Activated CD4-positive, alpha-beta T cell treated with anti-CD3 and anti-CD28 coated beads, Interleukin-2, amount 10 ng/mL, durations not matched to agents 7 days and 5 days (primary cell): Measurements from ENCODE around the gene ARHGAP22. TPM values are rescaled to one million over a fixed set of nuclear protein-coding genes. Genes with fewer than 3 reads are reported as not detected.

Experiments
- CTCF ChIA-PET: fragments of 350-600 bp; sonication (Branson Sonifier 250); formaldehyde crosslinking; loops from one replicate; lab custom pipeline; 2021; ENCODE audit warnings: antibody characterized with exemption; lab: Charles Lee
- POLR2A ChIA-PET: fragments of 350-600 bp; sonication (Branson Sonifier 250); formaldehyde crosslinking; loops from one replicate; lab custom pipeline; 2021; ENCODE audit warnings: antibody characterized with exemption; lab: Charles Lee
- DNase-seq: peaks from one replicate; pipeline ENCODE4 v3.0.0-alpha.2; 2020
- H3K27ac Mint-ChIP-seq: one replicate; pipeline ENCODE4 v1.8.0; 2021; ENCODE audit warnings: mild to moderate bottlenecking, moderate library complexity, mixed read lengths
- H3K27me3 Mint-ChIP-seq: one replicate; pipeline ENCODE4 v1.8.0; 2021; ENCODE audit warnings: mixed read lengths
- H3K36me3 Mint-ChIP-seq: one replicate; pipeline ENCODE4 v1.8.0; 2021; ENCODE audit warnings: low read depth, mixed read lengths
- H3K4me1 Mint-ChIP-seq: one replicate; pipeline ENCODE4 v1.8.0; 2021; ENCODE audit warnings: mixed read lengths
- H3K4me3 Mint-ChIP-seq: one replicate; pipeline ENCODE4 v1.8.0; 2021; ENCODE audit warnings: mild to moderate bottlenecking, moderate library complexity, mixed read lengths
- H3K9me3 Mint-ChIP-seq: one replicate; pipeline ENCODE4 v1.8.0; 2021; ENCODE audit warnings: mixed read lengths
- total RNA-seq, 2 experiments: library from RNA; stranded (reverse); gene quantifications; one replicate each; pipeline ENCODE4 v1.2.3, GENCODE V29; 2021

ARHGAP22 gene
- total RNA-seq, 2 experiments from 2014 or later: not detected

- no peak for DNase-seq
- Mint-ChIP-seq H3K4me1 (peaks cover 4% of the 10 kb centered on the region), H3K27ac (no peak overlapping the region), H3K9me3 (no peaks in the 10 kb centered on the region), H3K36me3 (no peaks in the 10 kb centered on the region), H3K27me3 (peaks cover 5% of the 10 kb centered on the region), H3K4me3 (no peak overlapping the region)
- CTCF ChIA-PET: interaction anchor here (0.6 to 1.9 kb wide), 2 partner anchors 9 to 209 kb away, joined by 3 to 4 read pairs; no protein-coding TSS in a partner anchor
- POLR2A ChIA-PET: no interaction called here
Measured at GRCh38 chr10:48470115-48470892, 134.6 kb downstream of the ARHGAP22 start.

DNA sequence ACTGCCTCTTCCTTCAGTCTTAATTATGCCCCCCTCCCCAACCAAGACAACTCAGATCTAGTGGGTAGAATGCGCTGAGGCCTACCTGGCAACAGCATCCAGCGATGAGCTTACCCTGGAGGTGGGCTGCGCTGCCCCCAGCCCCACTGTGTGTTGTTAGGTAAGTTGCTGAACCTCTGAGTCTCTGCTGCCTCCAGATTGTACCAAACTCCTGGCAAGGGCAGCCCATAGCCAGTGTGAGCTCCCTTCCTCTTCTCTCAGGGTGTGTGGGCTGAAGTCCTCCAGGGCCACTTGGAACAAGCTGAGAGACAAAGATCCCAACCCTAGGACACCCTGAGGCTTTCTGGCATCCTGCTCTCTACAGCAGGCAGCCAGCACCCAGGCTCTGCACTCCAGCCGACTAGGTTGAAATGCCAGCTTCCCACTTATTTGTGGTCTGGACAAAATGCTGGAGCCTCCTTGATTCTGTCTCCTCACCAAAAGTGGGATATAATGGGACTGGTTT, 135.3 kb downstream of the ARHGAP22 start:
- Mint-ChIP-seq H3K4me3 (no peak overlapping the region), H3K27ac (no peak overlapping the region), H3K9me3 (no peaks in the 10 kb centered on the region), H3K4me1 (peaks cover 4% of the 10 kb centered on the region), H3K27me3 (no peaks in the 10 kb centered on the region), H3K36me3 (no peaks in the 10 kb centered on the region)
- DNase-seq: no peak
- ChIA-PET CTCF (interaction anchor here (0.6 to 1.9 kb wide), 2 partner anchors 9 to 209 kb away, joined by 3 to 4 read pairs; no protein-coding TSS in a partner anchor), POLR2A (no interaction called here)

DNA sequence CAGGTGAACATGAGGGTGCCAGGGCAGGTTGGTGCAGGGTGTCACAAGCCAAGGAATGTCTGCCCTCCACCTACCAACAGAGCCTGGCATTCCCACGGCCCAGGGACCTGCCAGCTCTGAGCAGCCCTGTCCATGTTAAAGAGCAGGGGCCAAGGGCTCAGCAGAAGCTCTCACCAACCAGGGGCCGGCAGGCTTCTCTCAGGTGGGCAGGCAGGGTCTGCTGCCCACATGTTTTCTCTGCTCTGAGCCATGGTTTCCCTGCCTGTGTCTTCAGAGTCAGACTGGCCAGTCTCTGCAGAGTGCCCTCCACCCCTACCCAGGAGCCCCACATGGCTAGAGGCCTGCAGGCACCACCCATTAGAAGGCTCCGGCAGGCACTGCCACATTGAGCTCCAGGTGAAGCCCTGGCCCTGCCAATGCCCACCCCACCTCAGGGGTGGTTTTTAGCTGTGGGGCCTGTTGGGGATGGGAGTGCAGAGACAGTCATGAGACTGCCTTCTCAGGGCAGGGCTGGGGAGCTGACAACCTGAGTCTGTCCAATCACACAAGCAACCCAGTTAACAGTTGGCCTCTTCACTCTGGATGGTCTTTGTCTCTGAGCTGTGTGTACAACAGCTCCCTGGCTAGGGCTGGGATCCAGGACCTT, 135.9 kb downstream of the ARHGAP22 start:
- DNase-seq: no peak
- ChIA-PET CTCF (interaction anchor here (0.5 to 1.9 kb wide), 2 partner anchors 10 to 32 kb away, joined by 3 to 4 read pairs; no protein-coding TSS in a partner anchor), POLR2A (interaction anchor here (0.7 kb wide), 1 partner anchor 154 kb away, joined by 4 read pairs; no protein-coding TSS in a partner anchor)
- Mint-ChIP-seq H3K4me3 (no peak overlapping the region), H3K27me3 (no peaks in the 10 kb centered on the region), H3K36me3 (no peaks in the 10 kb centered on the region), H3K9me3 (no peaks in the 10 kb centered on the region), H3K4me1 (peaks cover 4% of the 10 kb centered on the region), H3K27ac (no peak overlapping the region)

- H3K36me3 Mint-ChIP-seq: no peaks in the 10 kb centered on the region
- no peak overlapping the region for H3K27ac Mint-ChIP-seq
- DNase-seq: no peak
- H3K4me3 Mint-ChIP-seq: no peak overlapping the region
- no peaks in the 10 kb centered on the region for H3K9me3 Mint-ChIP-seq
- ChIA-PET CTCF (interaction anchor here (0.5 to 1.9 kb wide), 2 partner anchors 11 to 33 kb away, joined by 3 to 4 read pairs; no protein-coding TSS in a partner anchor), POLR2A (interaction anchor here (0.7 kb wide), 1 partner anchor 154 kb away, joined by 4 read pairs; no protein-coding TSS in a partner anchor)
- no peaks in the 10 kb centered on the region for H3K27me3 Mint-ChIP-seq
- peaks cover 4% of the 10 kb centered on the region for H3K4me1 Mint-ChIP-seq
Measured at GRCh38 chr10:48468130-48468790, 136.6 kb downstream of the ARHGAP22 start.

DNA sequence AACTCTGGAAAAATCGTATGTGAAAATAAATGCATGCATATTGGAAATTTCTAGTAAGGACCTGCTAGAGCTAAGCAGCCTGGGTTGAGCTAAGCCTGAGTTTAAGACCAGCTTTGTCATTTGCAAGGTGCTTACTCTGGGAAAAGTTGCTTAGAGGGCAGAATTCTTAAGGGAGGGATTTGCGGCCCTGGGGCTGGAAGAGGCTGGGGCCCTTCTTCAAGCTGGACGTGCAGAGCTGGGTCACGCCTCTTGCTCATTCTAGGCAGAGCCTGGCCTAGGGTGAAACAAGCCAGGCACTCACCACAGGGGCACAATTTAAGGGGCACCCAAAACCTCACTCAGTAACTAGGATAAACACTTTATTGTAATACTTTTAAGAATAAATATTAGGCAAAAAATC, 137.2 kb downstream of the ARHGAP22 start:
- POLR2A ChIA-PET: no interaction called here

DNA sequence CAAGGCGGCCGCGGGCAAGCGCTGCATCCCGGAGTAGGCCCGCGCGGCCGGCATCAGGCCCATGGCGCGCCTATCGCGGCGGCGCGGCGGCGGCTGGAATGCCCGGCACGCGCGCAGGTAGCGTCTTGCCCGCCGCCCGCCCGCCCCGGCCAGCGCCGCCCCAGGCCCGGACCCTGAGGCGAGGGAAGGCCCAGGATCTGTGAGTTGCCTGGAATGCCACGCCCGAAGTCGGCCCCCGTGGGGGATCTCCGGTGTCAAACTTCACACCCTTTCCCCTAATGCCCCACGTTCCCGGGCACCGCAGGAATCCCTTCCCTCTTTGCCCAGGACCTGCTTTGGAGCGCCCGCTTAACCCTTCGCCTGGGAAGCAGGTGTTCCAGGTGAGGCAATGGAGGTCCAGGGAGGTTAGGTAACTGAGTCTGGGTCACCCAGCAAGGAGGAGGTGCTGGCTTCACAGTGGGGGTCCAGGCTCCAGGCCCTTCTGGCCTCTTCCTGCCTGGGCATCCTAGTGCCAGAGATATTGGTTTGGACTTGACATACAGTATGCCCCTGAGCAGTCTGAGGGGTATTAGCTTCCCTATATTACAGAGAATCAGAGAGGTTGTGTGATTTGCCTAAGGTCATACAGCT, 138.1 kb downstream of the ARHGAP22 start:
- H3K4me1 Mint-ChIP-seq: peaks cover 4% of the 10 kb centered on the region
- CTCF ChIA-PET: no interaction called here
- no peak overlapping the region for H3K27ac Mint-ChIP-seq
- DNase-seq: no peak
- POLR2A ChIA-PET: no interaction called here
- H3K9me3 Mint-ChIP-seq: no peaks in the 10 kb centered on the region
- H3K36me3 Mint-ChIP-seq: no peaks in the 10 kb centered on the region
- no peak overlapping the region for H3K4me3 Mint-ChIP-seq
- no peaks in the 10 kb centered on the region for H3K27me3 Mint-ChIP-seq

More for the DNA sequence above, 137.2 kb downstream of the ARHGAP22 start:
- Mint-ChIP-seq H3K36me3 (no peaks in the 10 kb centered on the region), H3K9me3 (no peaks in the 10 kb centered on the region), H3K27ac (no peak overlapping the region), H3K4me3 (no peak overlapping the region), H3K27me3 (no peaks in the 10 kb centered on the region), H3K4me1 (peaks cover 4% of the 10 kb centered on the region)
- no peak for DNase-seq
- CTCF ChIA-PET: no interaction called here

DNA sequence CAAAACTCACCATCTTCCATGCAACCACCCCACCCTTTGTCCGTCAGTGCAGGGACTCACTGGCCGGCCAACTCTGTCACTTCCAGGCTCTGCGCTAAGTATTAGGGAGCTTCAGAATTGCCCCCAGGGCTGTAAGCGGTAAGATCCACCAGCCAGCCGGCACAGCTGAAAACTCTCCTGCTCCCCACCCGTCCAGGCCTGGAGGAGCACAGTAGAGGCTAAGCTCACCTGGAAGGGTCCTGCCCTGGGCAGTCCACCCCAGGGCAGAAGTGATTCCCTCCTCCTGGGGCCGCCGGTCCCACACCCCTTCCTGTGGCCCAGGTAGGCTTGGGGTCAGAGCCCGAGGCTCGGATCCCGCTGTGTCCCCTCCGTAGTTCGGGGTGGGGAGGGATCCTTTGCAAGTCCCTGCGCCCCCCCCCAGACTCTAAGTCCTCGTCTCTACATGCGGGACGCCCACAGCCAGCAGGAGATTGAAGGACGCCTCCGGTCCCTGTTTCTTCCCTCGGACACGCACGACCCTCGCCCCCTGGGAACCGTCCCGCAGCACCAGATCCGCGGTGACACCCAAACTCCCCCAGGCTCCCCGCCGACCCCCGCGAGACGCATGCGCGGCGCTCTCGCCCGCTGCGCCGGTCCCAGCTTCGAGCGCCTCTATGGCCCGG, 138.9 kb downstream of the ARHGAP22 start:
- H3K27ac Mint-ChIP-seq: no peak overlapping the region
- no peak overlapping the region for H3K4me3 Mint-ChIP-seq
- H3K4me1 Mint-ChIP-seq: peaks cover 4% of the 10 kb centered on the region
- CTCF ChIA-PET: no interaction called here
- POLR2A ChIA-PET: no interaction called here
- no peaks in the 10 kb centered on the region for H3K9me3 Mint-ChIP-seq
- no peaks in the 10 kb centered on the region for H3K27me3 Mint-ChIP-seq
- no peaks in the 10 kb centered on the region for H3K36me3 Mint-ChIP-seq
- DNase-seq: no peak

DNA sequence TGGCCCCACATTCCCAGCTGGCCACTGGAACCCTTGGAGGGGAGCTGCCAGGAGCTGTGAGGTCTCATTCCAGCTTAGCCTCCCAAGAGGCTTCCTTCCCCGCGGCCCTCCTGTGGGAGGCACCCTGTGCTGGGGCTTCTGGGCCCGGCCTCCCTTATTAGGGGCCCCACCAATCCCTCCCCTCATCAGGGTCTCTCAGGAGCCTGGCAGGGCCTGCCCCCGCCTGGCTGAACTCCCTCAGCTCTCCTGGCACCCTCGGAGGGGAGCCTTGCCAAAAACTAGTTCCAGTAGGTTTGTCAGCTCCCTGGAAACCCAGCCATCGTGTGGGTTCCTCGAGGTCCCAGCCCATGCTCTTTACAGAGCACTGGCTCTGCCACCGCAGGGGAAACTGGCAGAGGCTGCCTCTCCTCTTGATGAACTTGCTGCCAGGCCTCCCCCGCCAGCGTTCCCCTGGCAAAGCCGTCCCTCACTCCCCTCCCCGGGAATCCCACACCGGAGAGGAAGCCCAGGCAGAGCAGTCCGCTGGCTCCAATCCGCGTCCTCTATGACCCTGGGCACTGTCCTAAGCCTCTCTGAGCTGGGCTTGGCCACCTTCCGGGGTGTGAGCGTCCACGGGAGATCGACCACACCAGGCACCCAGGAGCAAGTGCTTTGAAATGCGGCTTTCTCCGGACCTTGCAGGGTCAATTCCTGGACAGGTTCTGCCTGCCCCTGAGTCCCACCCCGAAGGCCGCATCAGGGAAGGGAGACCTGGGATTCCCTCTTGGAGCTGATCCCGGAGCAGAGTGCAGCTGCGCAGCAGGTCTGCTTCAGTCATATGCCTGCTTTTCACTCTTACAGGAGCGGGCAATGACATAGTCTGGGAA, 139.8 kb downstream of the ARHGAP22 start:
- no peaks in the 10 kb centered on the region for H3K27me3 Mint-ChIP-seq
- no peak for DNase-seq
- no peaks in the 10 kb centered on the region for H3K36me3 Mint-ChIP-seq
- H3K9me3 Mint-ChIP-seq: no peaks in the 10 kb centered on the region
- peaks cover 4% of the 10 kb centered on the region for H3K4me1 Mint-ChIP-seq
- CTCF ChIA-PET: interaction anchor here (1.0 kb wide), 1 partner anchor 9 kb away, joined by 3 read pairs; no protein-coding TSS in a partner anchor
- no peak overlapping the region for H3K27ac Mint-ChIP-seq
- POLR2A ChIA-PET: no interaction called here
- no peak overlapping the region for H3K4me3 Mint-ChIP-seq

DNA sequence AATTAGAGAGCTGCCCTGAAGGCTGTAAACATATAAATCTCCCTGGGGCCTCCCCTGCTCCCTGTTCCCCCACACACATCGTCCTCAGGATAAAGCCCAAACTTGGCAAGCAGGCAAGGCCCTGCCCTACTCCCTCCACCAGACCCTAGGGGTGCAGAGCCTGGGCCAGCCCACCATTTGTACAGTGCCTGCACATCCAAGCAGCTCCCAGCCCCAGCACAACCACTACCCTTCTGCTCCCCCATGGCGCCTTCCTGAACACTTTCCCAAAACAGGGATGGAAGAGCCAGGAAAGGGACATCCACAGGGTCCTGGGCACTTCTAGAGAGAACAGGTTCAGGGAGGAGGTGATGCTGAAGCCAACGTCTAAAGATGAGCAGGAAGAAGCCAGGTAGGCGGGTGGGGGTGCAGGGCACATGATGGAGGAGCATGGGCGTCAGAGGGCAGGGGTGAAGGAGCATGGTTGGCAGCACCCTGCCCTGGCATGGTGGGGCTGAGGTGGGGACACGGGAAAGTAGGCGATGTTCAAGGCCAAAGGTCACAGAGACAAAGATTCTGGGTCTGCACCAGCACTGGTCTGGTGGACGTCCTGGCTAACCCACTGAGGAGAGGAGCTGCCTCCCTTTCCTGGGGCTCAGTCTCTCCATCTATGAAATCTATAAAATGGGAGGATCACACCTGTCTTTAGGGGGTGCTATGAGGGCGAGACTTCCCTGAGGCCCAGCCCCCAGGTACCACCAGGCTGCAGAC, 140.6 kb downstream of the ARHGAP22 start:
- Mint-ChIP-seq H3K36me3 (no peaks in the 10 kb centered on the region), H3K4me3 (no peak overlapping the region), H3K4me1 (peaks cover 4% of the 10 kb centered on the region), H3K9me3 (no peaks in the 10 kb centered on the region), H3K27me3 (no peaks in the 10 kb centered on the region), H3K27ac (no peak overlapping the region)
- ChIA-PET POLR2A (no interaction called here), CTCF (interaction anchor here (0.8 to 1.0 kb wide), 2 partner anchors 8 to 160 kb away, joined by 3 read pairs; no protein-coding TSS in a partner anchor)
- no peak for DNase-seq

DNA sequence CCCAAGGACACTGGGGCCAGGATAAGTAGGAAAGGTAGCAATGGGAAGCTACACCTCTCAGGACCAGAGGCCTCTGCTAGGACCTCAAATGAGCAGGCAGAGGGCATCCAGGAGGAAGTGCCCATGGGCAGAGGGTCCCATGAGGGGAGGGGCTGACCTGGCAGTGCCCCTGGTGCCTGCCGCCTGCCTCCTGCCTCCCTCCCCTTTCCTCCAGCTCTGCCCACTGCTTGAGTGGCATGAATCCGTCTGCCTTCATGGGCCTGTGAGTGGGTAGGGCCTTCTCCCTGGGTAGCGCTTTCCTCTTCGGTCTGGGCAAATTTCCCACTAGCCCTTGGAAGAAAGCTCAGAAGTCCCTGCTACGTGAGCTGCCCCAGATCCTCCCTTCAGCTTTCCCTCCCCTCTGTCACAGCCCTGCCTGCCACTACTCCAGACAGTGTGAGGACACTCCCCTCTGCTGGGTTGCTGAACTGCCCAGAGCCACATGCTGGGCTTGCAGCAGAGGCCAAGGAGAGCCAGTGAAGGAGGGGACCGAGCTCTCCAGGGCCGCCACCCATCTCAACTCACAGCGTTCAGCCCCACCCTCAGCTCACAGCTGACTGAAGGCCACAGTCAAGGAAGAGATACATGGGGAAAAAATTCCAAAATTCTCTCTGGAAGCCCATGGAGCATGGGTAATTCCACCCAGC, 141.4 kb downstream of the ARHGAP22 start:
- DNase-seq: no peak
- H3K9me3 Mint-ChIP-seq: no peaks in the 10 kb centered on the region

More for the DNA sequence above, 141.4 kb downstream of the ARHGAP22 start:
- peaks cover 4% of the 10 kb centered on the region for H3K4me1 Mint-ChIP-seq
- ChIA-PET CTCF (interaction anchor here (0.8 kb wide), 1 partner anchor 161 kb away, joined by 3 read pairs; no protein-coding TSS in a partner anchor), POLR2A (no interaction called here)
- no peak overlapping the region for H3K4me3 Mint-ChIP-seq
- H3K27me3 Mint-ChIP-seq: no peaks in the 10 kb centered on the region
- no peaks in the 10 kb centered on the region for H3K36me3 Mint-ChIP-seq
- no peak overlapping the region for H3K27ac Mint-ChIP-seq
